ENCODE results near the gene FAM222A. TPM values are rescaled to one million over a fixed set of nuclear protein-coding genes. Genes with fewer than 3 reads are reported as not detected.

Gene FAM222A
- total RNA-seq, 2 donors from 2014 or later: 21.6 to 24.4 TPM

DNA sequence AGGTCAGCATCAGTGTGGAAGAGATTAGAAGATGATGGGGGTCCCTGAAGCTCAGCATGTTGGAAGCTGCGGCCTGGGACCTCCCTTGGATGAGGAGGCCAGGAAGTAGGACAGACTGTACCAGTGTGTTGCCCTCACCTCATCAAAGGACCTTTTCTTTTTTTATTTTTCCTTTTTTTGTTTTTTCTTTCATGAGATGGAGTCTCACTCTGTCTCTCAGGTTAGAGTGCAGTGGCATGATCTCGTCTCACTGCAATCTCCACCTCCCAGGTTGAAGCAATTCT, 16.4 kb upstream of the FAM222A start:
- Mint-ChIP-seq H3K36me3 (ENCODE audit: low read depth) (no peaks in the 10 kb centered on the region), H3K9me3 (no peaks in the 10 kb centered on the region), H3K4me1 (peaks cover 16% of the 10 kb centered on the region), H3K27ac (no peak overlapping the region), H3K4me3 (no peak overlapping the region), H3K27me3 (ENCODE audit: insufficient read depth) (peaks cover 10% of the 10 kb centered on the region)
- DNase-seq: no peak
- H3K4me3 ChIP-seq (ENCODE audit: low read length): no peak overlapping the region
- H3K36me3 ChIP-seq (ENCODE audit: control insufficient read depth, insufficient read depth, low read length): no peaks in the 10 kb centered on the region
- no peaks in the 10 kb centered on the region for H3K9me3 ChIP-seq (ENCODE audit: control insufficient read depth, low read length)
- TF ChIP-seq, protein P1, sequence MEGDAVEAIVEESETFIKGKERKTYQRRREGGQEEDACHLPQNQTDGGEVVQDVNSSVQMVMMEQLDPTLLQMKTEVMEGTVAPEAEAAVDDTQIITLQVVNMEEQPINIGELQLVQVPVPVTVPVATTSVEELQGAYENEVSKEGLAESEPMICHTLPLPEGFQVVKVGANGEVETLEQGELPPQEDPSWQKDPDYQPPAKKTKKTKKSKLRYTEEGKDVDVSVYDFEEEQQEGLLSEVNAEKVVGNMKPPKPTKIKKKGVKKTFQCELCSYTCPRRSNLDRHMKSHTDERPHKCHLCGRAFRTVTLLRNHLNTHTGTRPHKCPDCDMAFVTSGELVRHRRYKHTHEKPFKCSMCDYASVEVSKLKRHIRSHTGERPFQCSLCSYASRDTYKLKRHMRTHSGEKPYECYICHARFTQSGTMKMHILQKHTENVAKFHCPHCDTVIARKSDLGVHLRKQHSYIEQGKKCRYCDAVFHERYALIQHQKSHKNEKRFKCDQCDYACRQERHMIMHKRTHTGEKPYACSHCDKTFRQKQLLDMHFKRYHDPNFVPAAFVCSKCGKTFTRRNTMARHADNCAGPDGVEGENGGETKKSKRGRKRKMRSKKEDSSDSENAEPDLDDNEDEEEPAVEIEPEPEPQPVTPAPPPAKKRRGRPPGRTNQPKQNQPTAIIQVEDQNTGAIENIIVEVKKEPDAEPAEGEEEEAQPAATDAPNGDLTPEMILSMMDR (conservative IDR thresholded peaks at IDR 0.05): no peak
- H3K9ac ChIP-seq (ENCODE audit: extremely low read depth, low read length, poor library complexity, severe bottlenecking): no peak overlapping the region
- H3K27me3 ChIP-seq (ENCODE audit: control insufficient read depth, insufficient read depth, low read length, poor library complexity, severe bottlenecking): no peaks in the 10 kb centered on the region
- peaks cover 12% of the 10 kb centered on the region for H3K4me1 ChIP-seq (ENCODE audit: control insufficient read depth, insufficient read depth, low read length)
- no peak overlapping the region for H3K27ac ChIP-seq (ENCODE audit: low read depth, low read length)
- WGBS, 2 experiments (ENCODE audit: insufficient coverage in 1 of 2, insufficient read length in 1 of 2): 71 to 89% methylated on average over 1 to 2 of the region's 2 CpGs

DNA sequence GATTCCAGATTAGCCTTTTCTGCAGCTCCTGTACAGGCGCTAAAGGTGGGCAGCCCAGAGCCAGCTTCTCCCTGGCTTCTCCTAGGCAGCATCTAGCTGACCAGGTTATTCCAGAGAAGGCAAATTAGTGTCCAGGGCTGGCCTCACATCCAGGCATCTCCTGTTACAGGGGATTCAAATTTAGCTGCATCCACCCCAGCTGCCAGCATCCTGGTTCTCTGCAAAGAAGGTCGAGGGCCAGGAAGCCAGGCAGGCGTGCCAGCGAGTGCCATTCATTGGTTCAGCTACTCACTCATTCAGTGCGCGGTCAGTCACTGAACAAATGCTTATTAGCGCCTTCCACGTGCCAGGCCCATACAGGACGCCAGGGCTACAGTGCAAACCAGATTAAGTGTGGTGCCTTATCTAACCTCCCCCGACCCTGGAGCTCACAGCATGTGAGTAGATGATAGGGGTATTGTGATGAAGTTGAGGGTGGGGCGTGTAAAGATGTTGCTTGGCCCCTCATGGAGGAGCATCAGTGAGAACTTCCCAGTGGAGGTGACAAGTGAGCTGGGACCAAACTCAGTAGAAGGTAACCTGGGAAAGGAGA, 15.7 kb upstream of the FAM222A start:
- no peaks in the 10 kb centered on the region for H3K9me3 ChIP-seq (ENCODE audit: control insufficient read depth, low read length)
- peaks cover 4% of the 10 kb centered on the region for H3K27me3 Mint-ChIP-seq (ENCODE audit: insufficient read depth)
- 64 to 79% methylated on average over 11 of the region's 11 CpGs for WGBS, 2 experiments (ENCODE audit: insufficient coverage in 1 of 2, insufficient read length in 1 of 2)
- peaks cover 12% of the 10 kb centered on the region for H3K4me1 ChIP-seq (ENCODE audit: control insufficient read depth, insufficient read depth, low read length)
- H3K4me1 Mint-ChIP-seq: peaks cover 16% of the 10 kb centered on the region
- no peak overlapping the region for H3K4me3 ChIP-seq (ENCODE audit: low read length)
- H3K36me3 ChIP-seq (ENCODE audit: control insufficient read depth, insufficient read depth, low read length): no peaks in the 10 kb centered on the region
- DNase-seq: peak; percentile 82
- H3K9me3 Mint-ChIP-seq: no peaks in the 10 kb centered on the region
- no peaks in the 10 kb centered on the region for H3K36me3 Mint-ChIP-seq (ENCODE audit: low read depth)
- H3K27ac ChIP-seq (ENCODE audit: low read depth, low read length): no peak overlapping the region
- no peak overlapping the region for H3K27ac Mint-ChIP-seq
- no peaks in the 10 kb centered on the region for H3K27me3 ChIP-seq (ENCODE audit: control insufficient read depth, insufficient read depth, low read length, poor library complexity, severe bottlenecking)
- no peak overlapping the region for H3K9ac ChIP-seq (ENCODE audit: extremely low read depth, low read length, poor library complexity, severe bottlenecking)
- TF ChIP-seq, protein P1 (conservative IDR thresholded peaks at IDR 0.05): no peak
- H3K4me3 Mint-ChIP-seq: no peak overlapping the region

DNA sequence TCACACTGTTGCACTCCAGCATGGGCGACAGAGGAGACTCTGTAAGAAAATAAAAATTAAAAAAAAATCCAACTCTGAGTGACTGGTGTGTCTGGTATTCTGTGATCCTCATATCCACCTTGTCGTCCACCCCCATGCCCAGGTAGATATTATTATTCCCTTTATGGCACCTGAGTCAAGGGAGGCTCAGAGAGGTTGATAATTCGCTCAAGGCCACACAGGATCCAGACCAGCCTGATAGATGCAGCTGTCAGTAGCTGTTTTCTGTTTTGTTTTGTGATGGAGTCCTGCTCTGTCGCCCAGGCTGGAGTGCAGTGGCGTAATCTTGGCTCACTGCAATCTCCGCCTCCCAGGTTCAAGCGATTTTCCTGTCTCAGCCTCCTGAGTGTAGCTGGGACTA, 14.8 kb upstream of the FAM222A start:
- H3K9me3 Mint-ChIP-seq: no peaks in the 10 kb centered on the region
- peaks cover 16% of the 10 kb centered on the region for H3K4me1 Mint-ChIP-seq
- no peak overlapping the region for H3K27ac Mint-ChIP-seq
- no peaks in the 10 kb centered on the region for H3K36me3 ChIP-seq (ENCODE audit: control insufficient read depth, insufficient read depth, low read length)
- no peaks in the 10 kb centered on the region for H3K36me3 Mint-ChIP-seq (ENCODE audit: low read depth)
- no peak overlapping the region for H3K27ac ChIP-seq (ENCODE audit: low read depth, low read length)
- H3K9ac ChIP-seq (ENCODE audit: extremely low read depth, low read length, poor library complexity, severe bottlenecking): no peak overlapping the region
- H3K4me3 ChIP-seq (ENCODE audit: low read length): no peak overlapping the region
- peaks cover 12% of the 10 kb centered on the region for H3K4me1 ChIP-seq (ENCODE audit: control insufficient read depth, insufficient read depth, low read length)
- WGBS, 2 experiments (ENCODE audit: insufficient coverage in 1 of 2, insufficient read length in 1 of 2): 95 to 100% methylated on average over 2 to 7 of the region's 7 CpGs
- H3K4me3 Mint-ChIP-seq: no peak overlapping the region
- H3K9me3 ChIP-seq (ENCODE audit: control insufficient read depth, low read length): no peaks in the 10 kb centered on the region
- no peaks in the 10 kb centered on the region for H3K27me3 Mint-ChIP-seq (ENCODE audit: insufficient read depth)
- H3K27me3 ChIP-seq (ENCODE audit: control insufficient read depth, insufficient read depth, low read length, poor library complexity, severe bottlenecking): no peaks in the 10 kb centered on the region
- DNase-seq: no peak
- TF ChIP-seq, protein P1 (conservative IDR thresholded peaks at IDR 0.05): no peak
